HG03060 (cell line): ENCODE measurements around the gene MB.

Experiments used
- ATAC-seq: cut with Tn5 transposase; IDR thresholded peaks from one replicate; pipeline ENCODE4 v1.9.1; 2021; ENCODE audit warnings: low read depth, moderate number of reproducible peaks; ENCODE audit not compliant: unreplicated experiment

Gene MB

GRCh38 chr22:35619336-35620094 lies 2.4 kb upstream of the MB start:
- ATAC-seq, result no peak

DNA sequence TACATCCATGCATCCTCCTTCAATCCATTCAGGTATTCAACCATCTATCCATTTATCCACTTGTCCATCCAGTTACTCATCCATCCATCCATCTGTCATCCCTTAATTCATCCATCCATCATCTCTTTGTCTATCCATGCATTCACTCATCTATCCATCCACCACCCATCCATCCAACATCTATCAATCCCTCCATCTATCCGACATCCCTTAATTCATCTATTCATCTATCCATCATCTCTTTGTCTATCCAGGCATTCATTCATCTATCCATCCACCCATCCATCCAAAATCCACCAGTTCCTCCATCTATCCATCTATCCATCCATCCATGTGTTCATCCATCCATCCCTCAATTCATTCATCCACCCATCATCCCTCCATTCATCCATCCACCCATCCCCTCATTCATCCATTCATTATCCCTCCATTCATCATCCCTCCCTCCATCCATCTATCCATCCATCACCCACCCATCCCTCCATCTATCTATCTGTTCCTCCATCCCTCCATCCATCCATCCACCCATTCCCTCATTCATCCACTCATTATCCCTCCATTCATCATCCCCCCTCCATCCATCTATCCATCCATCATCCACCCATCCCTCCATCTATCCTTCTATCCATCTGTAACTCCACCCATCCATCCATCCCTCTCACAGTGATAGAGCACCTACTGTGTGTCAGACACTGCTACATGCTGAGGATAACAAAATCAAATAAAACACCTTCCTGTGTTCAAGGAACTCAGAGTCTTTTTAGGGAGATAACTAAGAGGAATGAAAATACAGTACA lies 1.5 kb upstream of the MB start:
- ATAC-seq, result no peak

GRCh38 chr22:35616043-35616442 lies 1.1 kb downstream of the MB start:
- ATAC-seq, result no peak

DNA sequence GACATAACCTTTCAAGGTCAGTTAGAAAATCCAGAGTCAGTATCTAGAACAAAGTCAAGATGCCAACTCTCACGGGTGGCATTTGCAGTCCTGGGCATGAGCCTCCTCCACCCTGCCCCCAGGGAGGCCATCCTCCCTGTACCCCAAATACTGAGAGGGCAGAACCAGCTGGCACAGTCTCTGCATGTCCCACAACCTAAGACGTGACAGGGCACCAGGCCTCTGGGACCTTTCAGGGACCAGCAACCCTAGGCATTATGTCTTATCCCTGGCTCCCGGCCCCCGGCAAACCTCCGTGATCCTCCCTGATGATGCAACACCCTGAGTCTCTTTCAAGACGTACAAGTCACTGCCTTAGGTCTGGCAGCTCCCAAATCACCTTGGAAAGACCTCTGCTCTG lies 2.0 kb downstream of the MB start:
- no peak for ATAC-seq

DNA sequence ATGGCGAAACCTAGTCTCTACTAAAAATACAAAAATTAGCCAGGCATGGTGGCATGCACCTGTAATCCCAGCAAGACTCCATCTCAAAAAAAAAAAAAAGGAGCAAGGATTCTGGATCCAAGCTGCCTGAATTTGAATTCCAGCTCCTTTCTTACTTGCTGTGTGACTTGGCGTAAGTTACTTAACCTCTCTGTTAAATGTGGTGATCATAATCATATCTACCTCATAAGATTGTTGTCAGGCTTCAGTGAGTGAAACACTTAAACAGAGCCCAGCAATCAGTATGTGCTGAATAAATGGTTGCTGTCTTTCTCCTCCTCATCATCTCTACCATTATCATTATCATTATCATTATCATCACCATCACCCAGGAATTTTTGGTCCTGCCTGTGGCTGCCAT lies 2.7 kb downstream of the MB start:
- ATAC-seq, result no peak

DNA sequence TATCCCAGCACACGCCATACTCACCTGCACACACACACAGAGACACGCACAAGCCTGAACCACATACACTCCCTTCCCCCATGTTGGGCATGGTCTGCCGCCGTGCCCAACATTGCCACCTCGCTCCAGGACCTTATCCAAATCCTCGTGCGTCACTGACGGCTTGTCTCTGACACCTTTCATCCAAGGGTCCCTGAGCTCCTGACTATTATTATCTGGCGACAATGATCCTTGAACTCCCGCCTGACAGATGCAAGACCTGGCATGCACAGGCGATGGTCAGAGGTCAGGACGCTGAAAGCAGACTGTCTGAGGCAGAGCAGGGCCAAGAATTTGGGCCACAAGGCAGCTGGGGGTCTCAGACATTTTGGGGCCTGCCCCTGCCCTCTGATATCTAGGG lies 4.2 kb downstream of the MB start:
- ATAC-seq, result no peak

DNA sequence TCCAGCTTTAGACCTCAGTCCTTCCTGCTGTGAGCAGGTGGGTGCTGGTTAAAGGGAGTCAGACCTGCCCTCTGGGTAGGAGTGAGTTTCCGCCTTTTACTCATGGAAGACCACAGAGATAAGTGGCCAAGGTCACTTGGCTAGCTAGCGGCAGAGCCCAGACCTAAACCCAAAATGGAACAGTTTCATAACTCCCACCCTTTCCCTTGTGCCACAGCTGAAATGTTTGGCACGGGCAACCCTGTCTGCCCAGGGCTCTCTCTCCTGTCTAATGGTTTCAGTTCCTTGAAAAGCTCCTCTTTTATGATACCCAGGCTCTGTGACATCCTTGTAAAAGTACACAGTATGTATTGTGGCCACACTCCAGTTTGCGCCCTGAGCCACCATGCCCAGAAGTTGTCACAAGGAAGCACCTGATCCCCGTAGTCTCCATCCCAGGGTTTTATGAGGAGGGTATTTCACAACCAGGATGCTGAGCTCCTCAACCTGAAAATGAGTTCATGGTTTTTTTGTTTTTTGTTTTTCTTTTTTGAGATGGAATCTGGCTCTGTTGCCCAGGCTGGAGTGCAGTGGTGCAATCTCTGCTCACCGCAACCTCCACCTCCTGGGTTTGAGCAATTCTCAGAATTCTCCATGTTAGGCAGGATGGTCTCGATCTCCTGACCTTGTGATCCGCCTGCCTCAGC lies 5.1 kb downstream of the MB start:
- ATAC-seq, result no peak

- ATAC-seq, result no peak
Measured at GRCh38 chr22:35611200-35611890, 5.8 kb downstream of the MB start.

DNA sequence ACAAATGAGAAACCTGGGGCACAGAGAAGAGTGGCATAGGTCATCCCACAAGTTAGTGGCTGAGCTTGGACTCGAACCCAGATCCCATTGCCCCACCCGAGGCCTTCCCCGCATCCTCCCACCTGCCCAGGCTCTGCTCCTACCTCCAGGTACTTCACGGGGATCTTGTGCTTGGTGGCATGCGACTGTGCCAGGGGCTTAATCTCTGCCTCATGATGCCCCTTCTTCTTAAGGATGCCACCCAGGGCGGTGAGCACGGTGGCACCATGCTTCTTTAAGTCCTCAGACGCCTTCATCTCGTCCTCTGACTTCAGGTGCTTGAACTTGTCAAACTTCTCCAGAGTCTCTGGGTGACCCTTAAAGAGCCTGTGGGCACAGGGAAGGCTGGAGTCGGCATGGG lies 6.4 kb downstream of the MB start:
- no peak for ATAC-seq

GRCh38 chr22:35609761-35610160 lies 7.4 kb downstream of the MB start:
- ATAC-seq, result no peak

DNA sequence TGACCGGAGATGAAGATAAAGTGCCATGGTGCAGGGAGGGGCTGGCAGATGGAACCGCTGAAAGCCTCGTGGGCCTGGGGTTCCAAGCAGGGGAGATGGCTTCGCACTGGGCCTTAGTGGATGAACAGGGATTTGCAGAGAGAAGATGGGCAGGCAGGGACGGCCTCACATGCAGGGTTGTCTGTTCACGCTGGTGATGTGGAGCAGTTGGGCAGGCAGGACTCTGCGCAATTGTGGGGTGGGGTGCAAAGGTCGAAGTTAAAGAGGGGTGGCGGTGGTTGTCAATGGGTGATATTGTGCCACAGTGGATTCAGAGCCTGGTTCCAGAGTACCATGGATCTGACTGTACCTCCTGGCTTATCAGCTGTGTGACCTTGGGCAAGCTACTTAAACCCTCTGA lies 7.9 kb downstream of the MB start:
- ATAC-seq, result no peak

DNA sequence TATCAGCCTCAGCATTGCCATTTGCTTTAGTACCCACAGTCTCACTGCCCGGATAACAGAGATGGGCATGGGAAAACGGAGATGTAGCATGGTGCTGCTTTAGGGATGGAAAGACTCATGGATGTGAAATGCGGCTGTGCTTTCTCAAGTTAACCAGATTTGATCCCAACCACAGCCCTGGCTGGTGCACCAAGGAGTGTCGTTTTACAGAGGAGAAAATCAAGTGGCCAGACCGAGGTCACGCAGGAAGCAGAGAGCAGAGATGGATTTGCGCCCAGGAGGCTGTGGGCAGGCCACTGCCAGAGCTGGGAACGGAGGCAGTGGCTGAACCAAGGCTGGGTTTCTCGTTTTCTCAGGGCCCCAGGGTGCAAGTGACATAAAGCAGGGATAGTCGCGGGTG lies 9.0 kb downstream of the MB start:
- ATAC-seq, result no peak

GRCh38 chr22:35606916-35607315 lies 10.2 kb downstream of the MB start:
- no peak for ATAC-seq

DNA sequence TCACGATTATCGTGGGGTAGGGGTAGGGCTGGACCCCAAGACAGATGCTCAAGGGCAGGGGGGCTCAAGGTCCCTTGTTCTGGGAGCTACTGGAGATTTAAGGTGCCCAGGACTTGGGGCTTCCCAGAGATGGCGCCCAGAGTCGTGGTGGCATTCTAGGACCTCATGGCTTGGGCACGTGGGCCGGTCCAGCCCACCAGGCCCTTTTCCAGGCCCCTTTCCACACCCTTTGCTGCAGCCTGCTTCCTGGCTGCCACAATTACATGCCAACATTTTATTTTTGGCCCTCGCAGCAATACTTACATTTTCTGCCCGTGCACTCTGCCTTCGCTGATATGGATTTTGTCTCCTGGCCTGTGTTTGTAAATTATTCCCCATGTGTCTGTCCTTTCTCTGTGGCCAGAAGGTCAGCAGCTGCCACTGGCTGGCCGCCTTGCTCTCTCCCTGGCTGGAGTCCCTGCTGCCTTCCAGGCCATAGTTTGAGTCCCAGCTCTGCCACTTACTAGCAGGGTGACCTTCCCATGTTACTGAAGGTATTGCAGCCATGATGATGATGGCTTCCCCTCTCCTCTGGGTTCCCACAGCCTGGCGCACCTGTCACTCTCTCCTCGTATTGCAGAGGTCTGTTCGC lies 11.2 kb downstream of the MB start:
- ATAC-seq, result no peak

DNA sequence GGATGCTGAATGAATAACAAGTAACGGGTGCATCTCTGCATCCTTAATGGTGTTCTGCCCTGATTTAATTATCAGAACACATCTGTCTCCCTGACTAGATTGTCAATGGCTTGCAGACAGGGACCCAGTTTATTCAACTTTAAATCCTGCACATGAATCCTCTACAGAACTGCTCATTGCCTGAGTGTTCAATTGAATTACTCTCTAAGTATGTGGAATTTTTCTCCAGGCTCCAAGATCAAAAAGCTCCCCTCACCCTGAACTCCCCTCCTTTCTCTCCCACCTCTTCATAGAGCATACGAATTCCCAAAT lies 11.8 kb downstream of the MB start:
- no peak for ATAC-seq

DNA sequence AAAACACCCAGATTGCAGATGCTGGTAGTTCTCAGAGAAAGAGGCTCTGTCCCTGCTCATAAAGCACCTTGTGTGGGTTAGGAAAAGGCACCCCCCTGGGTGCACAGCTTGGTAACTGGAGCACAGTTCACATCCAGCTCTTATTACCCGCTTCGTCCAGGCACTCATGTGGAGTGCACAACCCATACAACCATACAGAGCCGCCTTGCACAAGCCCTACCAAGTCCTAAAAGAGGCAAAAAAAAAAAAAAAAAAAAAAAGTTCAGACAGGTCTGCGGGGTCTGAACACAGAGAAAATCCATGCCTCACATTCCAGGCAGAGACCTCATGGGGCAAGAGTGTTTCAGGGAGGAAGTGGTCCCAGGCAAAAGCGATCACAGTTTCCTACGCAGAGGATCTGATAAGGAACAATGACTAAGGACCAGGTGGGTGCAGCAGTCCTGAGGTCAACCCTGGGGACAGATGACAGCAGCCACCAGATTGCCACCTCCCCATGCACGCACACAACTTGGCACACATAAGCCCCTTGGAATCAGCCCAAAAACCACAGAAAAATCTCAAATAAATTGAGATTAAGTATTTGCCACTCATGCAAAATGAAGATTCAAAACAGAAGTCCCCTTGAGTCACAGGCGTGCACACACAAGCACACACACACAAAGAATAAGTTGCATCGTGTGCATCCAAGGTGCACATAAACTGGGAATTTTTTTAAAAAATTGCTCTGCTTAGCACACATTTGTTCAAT lies 12.3 kb downstream of the MB start:
- no peak for ATAC-seq

GRCh38 chr22:35601743-35602615 lies 15.2 kb downstream of the MB start:
- ATAC-seq, result no peak

- no peak for ATAC-seq
Measured at GRCh38 chr22:35601013-35601580, 16.0 kb downstream of the MB start.

- ATAC-seq, result no peak
Measured at GRCh38 chr22:35600476-35600875, 16.7 kb downstream of the MB start.
